GM12801 (cell line): ENCODE measurements around the gene SLC30A4.

Experiments
- TF ChIP-seq, protein P1 (sequence below): IDR thresholded peaks from one replicate; pipeline ENCODE4 v1.5.1; 2011; ENCODE audit warnings: control low read depth; ENCODE audit not compliant: insufficient read length; ENCODE audit errors: extremely low read depth

Gene SLC30A4

DNA sequence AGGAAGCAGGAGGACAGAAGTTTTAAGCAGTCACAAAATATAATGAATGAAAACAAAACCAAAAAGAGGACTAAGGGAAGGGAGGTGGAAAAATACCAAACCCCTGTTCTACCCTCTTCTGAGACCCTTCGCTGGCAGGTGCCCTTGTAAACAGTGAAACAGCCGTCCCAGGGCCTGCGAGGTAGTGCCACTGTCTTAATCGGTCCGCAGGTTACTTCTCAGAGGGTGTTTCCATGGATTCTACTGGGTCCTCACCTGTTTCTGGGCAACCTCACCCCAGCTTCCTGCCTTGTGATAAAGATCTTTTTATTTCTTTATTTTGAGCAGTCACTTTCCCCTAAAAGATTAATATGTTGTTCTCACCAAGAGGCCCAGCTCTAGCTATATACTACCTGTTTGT, 65.3 kb downstream of the SLC30A4 start:
- TF ChIP-seq, protein P1, sequence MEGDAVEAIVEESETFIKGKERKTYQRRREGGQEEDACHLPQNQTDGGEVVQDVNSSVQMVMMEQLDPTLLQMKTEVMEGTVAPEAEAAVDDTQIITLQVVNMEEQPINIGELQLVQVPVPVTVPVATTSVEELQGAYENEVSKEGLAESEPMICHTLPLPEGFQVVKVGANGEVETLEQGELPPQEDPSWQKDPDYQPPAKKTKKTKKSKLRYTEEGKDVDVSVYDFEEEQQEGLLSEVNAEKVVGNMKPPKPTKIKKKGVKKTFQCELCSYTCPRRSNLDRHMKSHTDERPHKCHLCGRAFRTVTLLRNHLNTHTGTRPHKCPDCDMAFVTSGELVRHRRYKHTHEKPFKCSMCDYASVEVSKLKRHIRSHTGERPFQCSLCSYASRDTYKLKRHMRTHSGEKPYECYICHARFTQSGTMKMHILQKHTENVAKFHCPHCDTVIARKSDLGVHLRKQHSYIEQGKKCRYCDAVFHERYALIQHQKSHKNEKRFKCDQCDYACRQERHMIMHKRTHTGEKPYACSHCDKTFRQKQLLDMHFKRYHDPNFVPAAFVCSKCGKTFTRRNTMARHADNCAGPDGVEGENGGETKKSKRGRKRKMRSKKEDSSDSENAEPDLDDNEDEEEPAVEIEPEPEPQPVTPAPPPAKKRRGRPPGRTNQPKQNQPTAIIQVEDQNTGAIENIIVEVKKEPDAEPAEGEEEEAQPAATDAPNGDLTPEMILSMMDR: no peak

DNA sequence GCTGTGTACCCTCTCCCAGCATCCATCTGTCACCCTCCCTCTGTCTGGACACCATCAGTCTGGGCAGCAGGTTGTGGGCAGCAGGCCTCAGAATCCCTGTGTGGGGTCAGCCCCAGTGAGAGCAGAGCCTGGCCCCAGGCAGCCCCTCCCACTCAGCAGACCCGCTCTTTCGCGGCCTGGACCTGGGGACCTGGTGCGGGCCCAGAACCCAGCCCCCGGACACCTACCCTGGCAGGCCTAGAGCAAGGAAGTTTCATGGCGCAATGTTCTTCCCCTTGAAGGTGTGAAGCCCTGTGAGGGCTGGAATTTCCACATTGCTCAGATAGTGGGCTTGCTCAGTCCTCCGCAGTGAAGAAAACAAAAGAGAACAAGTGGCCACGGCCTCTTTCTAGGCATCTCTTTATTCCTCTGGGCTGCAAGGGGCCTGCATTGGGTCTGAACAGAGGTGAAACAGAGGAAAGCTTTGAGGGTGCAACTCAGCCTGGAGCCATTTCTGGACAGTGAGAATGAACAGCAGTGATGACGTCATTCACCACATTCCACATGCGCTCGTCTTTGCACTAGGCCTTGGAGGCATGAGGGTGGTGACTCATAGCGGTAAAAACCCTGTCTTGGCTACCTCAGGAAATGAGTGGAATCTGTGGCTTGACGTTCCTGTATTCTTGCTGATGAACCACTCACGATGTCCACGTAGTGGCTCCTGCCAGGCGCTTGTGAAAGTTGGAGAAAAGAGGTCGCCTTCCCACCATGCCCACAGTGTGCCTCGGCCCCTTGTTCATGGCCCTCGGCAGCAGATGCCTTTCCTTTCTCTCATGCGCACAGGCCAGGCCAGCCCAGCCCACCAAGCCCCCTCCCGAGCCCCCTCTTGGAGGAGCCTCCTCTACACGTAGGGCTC, 66.1 kb downstream of the SLC30A4 start:
- TF ChIP-seq, protein P1: no peak

DNA sequence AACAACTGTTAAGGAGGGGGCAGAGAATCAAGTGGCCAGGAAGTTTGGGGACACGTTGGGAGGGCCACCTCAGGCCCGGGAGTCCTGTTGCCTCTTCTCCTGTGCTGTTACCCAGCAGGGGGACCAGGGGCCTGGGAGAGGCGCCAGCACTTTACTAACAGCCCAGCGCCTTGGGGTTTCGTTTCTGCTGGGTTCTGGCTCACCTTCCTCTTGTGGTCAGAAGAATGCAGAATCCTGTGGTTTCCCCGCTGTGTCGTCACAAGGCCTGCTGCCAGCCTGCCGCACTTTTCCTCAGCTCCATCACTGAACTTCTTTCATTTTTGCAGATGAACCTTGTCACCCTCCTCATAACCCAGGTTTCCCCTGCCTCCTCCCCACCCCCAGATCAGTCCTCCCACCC, 67.7 kb downstream of the SLC30A4 start:
- TF ChIP-seq, protein P1: no peak

DNA sequence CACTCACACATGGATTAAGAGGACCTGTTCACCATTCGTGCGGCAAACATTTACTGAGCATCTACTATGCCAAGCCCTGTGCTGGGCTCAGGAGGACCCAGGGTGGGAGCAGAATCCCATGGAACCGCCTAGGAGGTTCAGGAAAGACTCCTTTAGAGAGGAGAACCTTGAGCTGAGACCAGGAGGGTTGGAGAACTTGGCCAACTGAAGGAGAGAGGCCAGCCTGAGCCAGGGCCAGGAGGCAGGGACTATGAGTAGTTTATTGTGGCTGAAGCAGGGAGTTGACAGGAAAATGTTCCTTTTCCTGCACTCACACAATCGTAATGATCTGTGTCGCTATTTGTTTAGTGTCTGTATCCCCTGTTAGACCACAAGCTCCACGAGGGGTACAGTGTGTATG, 71.3 kb downstream of the SLC30A4 start:
- TF ChIP-seq, protein P1: no peak

DNA sequence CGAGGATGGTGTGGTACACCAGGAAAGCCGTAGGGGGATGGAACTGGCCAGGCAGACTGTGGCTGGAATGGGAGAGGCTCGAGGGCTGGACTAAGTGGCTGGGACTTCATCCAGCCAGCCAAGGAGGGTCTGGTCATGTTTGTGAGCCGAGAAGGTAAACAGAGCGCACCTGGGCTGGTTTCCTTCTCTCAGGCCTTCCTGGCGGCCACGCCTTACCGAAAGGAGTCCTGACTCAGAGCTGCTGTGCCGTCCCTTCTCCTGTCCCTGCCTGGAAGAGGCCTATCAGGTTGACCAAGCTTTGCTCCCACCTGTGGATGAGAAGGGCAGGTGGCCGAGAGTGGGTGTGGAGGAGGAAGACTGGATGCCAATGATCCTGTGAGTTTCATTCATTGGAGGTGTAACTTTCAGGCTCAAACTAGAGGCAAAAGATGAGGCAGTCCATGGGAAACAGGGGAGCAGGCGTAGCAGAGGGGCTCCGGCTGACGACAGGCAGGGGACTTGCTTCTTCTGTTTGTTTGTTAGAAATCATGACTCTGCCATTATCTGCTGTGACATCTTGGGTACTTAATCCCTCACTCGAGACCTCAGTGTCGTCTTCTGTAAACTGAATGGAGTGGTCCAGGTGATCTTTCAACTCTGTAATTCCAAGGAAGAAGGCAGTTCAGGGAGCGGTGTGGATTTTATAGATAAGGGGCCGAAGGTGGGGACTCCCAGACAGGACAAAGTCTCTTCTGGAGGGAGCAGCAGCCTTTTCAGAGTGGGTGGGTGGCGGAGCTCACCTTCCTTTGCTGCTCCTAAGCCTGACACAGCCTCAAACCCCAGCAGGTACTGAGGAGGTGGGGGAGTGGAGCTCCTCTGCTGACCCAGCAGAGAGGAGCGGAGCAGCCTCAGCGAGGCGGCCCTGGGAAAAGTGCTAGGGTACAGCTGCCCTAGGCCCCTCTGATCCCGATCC, 72.4 kb downstream of the SLC30A4 start:
- TF ChIP-seq, protein P1: no peak

DNA sequence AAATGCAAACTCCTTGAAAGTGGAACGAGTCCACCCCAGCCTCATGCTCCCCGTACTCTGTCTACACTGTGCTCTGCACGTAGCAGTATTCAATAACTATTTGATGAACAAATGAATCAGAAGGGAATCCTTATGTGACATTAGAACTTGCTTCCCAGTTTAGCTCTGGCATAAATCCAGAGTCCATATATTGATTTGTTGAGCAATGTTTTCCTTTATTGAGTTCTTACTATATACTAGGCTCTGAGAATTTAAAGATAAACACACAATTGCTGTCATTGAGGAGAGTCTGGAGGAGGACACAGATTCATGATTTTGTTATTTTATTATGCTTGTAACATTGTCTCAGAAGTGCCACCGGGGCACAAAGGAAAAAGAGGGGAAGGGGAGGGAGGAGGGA, 73.2 kb downstream of the SLC30A4 start:
- TF ChIP-seq, protein P1: no peak
